NCI-H82 (cell line): ENCODE measurements around the gene THSD7B.
"Not testable (repeated sequence)": the region's sequence is repeated elsewhere in the genome, so short reads cannot be mapped to it uniquely, and the experiment has no call there.

ENCODE experiments used
- DNase-seq: peaks from one replicate; lab custom pipeline; 2025; lab: John Stamatoyannopoulos, UW

THSD7B gene

GRCh38 chr2:136765256-136766072 lies at the start of gene THSD7B:
Gene THSD7B, plus strand, starts transcription at chr2:136765545. Its CDS starts 116,634 bp downstream, at chr2:136882179.
- peak; percentile 69 for DNase-seq

- DNase-seq, result no peak
These were observed 47.1 kb upstream of the THSD7B start for GRCh38 chr2:136718273-136718672.

DNA sequence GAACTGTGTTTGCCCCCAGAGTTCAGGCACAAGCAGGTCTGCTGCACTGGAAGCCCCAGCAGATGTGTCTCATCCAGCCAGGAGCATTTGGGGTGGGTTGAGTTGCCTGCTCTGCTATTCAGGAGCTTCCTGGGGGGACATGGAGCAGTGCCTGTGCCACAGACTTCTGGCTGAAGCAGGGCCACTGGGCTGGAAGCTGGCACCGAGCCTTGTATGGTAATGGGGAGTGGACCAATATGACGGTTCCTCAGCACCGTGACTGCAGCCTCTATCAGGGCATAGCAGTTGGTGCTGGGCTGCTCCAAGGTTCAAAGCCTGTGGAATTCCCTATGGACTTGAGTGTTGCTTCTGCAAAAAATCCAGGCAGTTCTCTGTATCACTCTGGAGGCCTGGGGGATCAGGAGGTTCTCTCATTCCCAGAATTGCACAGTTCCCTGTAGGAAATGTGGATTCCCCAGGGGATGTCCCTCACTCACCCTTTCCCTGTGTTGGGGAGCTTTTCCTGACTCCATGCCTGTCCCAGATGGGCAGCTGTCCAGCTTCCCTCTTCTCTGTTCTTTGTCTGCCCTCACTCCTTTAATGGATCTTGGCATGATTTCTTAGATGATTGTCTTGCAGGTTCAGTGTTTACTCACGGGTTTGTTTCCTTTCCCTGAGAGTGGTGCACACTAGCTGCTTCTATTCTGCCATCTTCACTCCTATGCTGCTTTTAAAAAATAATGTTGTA lies 37.2 kb upstream of the THSD7B start:
- DNase-seq, result no peak

DNA sequence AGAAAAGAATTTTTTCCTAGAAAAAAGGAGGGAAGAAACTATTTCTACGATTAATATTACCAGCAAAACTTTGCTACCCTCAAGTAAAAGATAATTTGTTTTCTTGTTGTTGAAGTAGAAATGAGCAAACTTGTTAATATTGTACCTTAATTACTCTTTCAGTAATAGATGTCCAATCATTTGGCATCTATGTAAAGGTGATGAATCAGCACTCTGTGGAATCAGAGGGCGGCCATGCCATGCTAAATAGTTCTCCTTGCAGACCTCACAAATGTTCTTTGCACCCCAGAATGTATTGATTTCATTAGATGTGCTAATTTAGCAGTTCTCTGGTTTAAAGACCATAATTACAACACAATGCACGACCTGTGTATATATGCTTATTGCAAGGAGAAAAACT lies 29.1 kb upstream of the THSD7B start:
- DNase-seq, result no peak

- no peak for DNase-seq
These were observed 27.3 kb upstream of the THSD7B start for GRCh38 chr2:136738044-136738443.

- no peak for DNase-seq
These were observed 23.9 kb upstream of the THSD7B start for GRCh38 chr2:136741471-136741870.

DNA sequence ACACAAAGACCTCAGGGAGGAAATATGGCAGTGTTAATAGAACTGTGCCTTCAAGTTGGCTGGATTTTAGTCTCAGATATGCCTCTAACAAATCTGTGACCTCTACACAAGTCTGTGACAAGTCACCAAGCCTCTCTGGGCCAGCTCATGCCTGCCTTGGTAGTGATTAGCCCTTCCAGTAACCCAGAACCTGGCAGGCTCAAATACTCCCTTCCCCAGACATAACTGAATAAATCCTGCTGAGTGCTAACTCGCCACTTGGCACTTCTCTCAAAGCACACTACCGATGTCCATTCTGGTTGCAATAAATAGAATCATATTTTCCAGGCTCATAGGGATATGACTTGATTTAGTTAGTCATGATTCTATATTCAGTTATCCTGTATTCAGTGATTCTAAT lies 15.3 kb upstream of the THSD7B start:
- DNase-seq, result no peak

GRCh38 chr2:136751406-136751805 lies 13.9 kb upstream of the THSD7B start:
- no peak for DNase-seq

GRCh38 chr2:136758504-136758903 lies 6.8 kb upstream of the THSD7B start:
- not testable (repeated sequence) for DNase-seq

GRCh38 chr2:136764452-136765255 lies 691 bp upstream of the THSD7B start:
- DNase-seq, result peak; percentile 46

- DNase-seq, result peak; percentile 63
These were observed 694 bp downstream of the THSD7B start for GRCh38 chr2:136766073-136766404.

DNA sequence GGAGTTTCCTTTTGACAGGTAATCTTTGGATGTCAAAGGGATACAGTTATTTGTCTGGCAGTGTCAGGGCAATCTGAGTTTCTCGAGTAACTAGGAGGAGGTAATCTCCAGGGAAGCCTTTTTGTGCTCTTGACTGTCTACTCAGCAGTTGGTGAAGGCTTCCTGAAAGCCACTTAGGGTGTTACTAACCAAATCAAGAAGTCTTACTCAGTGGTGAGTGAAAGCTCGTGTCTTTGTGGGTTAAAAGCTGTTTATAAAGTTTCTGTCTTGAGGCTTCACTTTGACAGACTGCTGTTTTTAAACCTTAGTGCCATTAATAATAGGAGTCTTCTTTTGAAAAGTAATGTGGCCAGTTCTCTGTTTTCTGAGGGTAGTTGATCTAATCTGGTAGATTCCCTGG lies 1.7 kb downstream of the THSD7B start:
- peak; percentile 60 for DNase-seq

DNA sequence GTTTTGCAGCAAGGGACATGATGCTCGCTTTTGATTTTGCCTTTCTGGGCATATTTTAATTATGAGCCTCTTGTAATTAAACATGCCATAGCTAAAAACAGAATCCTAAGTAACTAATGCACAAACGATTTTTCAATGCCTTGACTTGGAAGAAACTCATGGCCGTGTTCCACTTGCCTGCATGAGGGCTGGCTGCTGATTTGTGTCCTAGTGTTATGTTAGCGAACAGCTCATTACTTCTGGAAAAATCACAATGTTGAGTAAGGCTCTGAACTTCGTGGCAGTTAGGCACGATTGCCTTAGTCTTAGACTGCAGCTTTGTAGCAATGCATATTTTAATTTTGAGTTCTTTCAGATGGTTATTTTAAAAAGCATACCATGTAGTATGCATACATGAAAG lies 4.5 kb downstream of the THSD7B start:
- no peak for DNase-seq

- peak; percentile 31 for DNase-seq
These were observed 5.0 kb downstream of the THSD7B start for GRCh38 chr2:136770384-136770783.

GRCh38 chr2:136777391-136777790 lies 12.0 kb downstream of the THSD7B start:
- no peak for DNase-seq

- DNase-seq, result no peak
These were observed 18.5 kb downstream of the THSD7B start for GRCh38 chr2:136783856-136784255.

- no peak for DNase-seq
These were observed 19.9 kb downstream of the THSD7B start for GRCh38 chr2:136785215-136785614.

DNA sequence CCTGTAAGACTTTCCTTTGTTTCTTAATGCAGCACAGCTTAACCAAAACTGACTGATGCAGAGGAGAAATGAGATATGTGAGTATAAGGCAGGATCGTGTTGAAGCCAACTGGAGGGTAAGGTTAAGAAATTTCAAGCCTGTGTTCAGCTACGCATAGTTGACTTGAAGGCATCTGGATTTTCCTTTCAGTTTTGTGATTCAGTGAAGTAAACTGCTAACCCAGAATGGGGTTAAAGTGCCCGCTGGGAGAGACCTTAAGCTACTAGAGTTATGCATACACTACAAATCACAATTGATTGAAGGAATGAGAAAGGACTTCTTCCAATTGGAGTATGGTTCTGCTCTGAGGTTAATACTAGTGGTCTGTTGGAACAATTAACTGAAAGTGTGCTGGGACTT lies 22.6 kb downstream of the THSD7B start:
- DNase-seq, result no peak

DNA sequence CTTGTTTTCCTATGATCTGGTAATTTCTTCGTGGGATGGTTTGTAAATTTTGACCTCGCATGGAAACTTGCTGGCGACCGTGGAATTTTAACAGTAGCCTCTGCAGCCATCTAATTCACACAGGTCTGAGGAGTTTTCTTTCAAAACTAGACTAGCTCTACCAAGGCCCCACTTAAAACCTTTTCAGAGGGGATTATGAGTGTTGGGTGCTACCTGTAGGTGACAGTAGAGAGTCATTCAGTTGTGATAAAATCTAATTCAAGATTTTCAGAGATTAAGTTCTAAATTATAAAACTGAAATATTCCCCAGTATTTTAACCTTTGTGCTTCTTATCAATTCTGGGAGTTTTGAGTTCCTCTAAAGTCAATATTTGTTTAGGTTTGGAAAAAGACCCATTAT lies 31.0 kb downstream of the THSD7B start:
- peak; percentile 14 for DNase-seq

DNA sequence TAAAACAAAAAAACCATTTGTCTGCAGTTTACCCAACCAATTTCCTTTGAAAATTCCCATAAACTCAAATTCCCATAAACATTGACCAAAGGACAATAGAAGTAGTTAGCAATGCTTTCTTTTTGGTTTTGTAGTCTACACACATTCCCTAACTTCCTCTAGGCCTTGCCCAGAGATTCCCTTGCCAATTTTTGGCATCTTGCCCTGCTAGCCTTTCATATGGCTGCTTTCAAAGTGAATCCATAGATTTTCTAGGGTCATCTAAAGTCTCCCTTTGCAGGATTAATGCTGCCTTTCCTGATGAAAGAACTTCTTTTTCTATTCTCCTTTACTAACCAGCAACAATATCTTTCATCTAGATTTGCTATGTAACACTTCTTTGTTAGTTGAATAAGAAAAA lies 33.4 kb downstream of the THSD7B start:
- no peak for DNase-seq

GRCh38 chr2:136801661-136802060 lies 36.3 kb downstream of the THSD7B start:
- no peak for DNase-seq

DNA sequence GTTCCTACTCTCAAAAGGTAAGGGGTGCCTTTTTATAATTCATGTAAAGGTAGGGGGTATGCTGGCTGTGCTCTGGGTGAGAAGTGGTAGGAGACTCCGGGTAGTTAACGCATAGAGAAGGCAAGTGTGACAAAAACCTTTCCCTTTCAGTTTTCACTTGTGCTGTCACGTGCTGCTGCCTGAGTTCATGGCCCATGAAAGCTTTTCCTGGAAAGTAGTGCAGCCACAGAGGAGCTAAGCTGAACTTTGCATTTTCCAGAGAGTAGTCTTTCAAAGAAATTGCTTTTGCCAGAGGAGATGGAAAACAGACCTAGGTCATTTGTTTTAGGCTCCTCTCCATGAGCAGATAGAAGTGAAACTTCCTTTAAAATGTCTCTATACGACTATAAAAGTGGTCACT lies 44.7 kb downstream of the THSD7B start:
- no peak for DNase-seq

GRCh38 chr2:136818839-136819238 lies 53.5 kb downstream of the THSD7B start:
- DNase-seq, result no peak
